HEK293 (cell line): Measurements from ENCODE around the gene RBMS1.

Source experiments
- CTCF ChIP-seq: fragments of 450-650 bp; formaldehyde crosslinking; IDR thresholded peaks from 2 replicates; pipeline ENCODE4 v1.5.1; 2016; ENCODE audit warnings: missing biosample characterization, missing genetic modification characterization
- ZNF16 ChIP-seq: fragments of 450-650 bp; formaldehyde crosslinking; IDR thresholded peaks from 2 replicates; pipeline ENCODE4 v1.5.1; 2016; ENCODE audit warnings: low read depth, missing biosample characterization, missing genetic modification characterization
- ZNF48 ChIP-seq: fragments of 450-650 bp; formaldehyde crosslinking; IDR thresholded peaks from 2 replicates; pipeline ENCODE4 v1.5.1; 2016; ENCODE audit warnings: missing biosample characterization, missing genetic modification characterization
- ZNF510 ChIP-seq: fragments of 450-650 bp; formaldehyde crosslinking; IDR thresholded peaks from 2 replicates; pipeline ENCODE4 v1.5.1; 2018; ENCODE audit warnings: mild to moderate bottlenecking, missing genetic modification characterization, missing biosample characterization; ENCODE audit not compliant: insufficient replicate concordance
- ZNF513 ChIP-seq: fragments of 450-650 bp; IDR thresholded peaks from 2 replicates; pipeline ENCODE4 v1.5.1; 2018; ENCODE audit warnings: missing biosample characterization, missing genetic modification characterization
- ZNF600 ChIP-seq: fragments of 450-650 bp; formaldehyde crosslinking; IDR thresholded peaks from 2 replicates; pipeline ENCODE4 v1.5.1; 2016; ENCODE audit warnings: missing biosample characterization, missing genetic modification characterization
- ZSCAN4 ChIP-seq: fragments of 450-650 bp; formaldehyde crosslinking; IDR thresholded peaks from 2 replicates; pipeline ENCODE4 v1.5.1; 2017; ENCODE audit warnings: missing biosample characterization, missing genetic modification characterization

- TF ChIP-seq CTCF (no peak), ZNF16 (no peak), ZNF513 (no peak), ZNF48 (tag by site-specific recombination) (no peak), ZNF510 (tag by site-specific recombination) (no peak), ZNF600 (tag by site-specific recombination) (peak; percentile 39; the same call in 1 of the 2 replicates), ZSCAN4 (tag by site-specific recombination) (no peak)
Measured at GRCh38 chr2:160241251-160242137, 252.1 kb downstream of the RBMS1 start.
